Parathyroid adenoma (tissue), 2 donors: ENCODE data around the gene DSP.

Experiments used
- H2AFZ ChIP-seq: fragments of 300-600 bp; sonication (generic); one replicate; pipeline ENCODE4 v1.7.0; 2017; ENCODE audit warnings: antibody characterized with exemption, mild to moderate bottlenecking
- H3K27ac ChIP-seq: fragments of 300-600 bp; sonication (generic); one replicate; pipeline ENCODE4 v1.7.0; 2017
- H3K27me3 ChIP-seq: fragments of 300-600 bp; sonication (generic); one replicate; pipeline ENCODE4 v1.7.0; 2017; ENCODE audit warnings: low read length; ENCODE audit not compliant: control insufficient read depth, insufficient read depth
- H3K36me3 ChIP-seq: fragments of 300-600 bp; sonication (generic); one replicate; pipeline ENCODE4 v1.7.0; 2017; ENCODE audit warnings: low read length; ENCODE audit not compliant: control insufficient read depth, insufficient read depth
- H3K4me1 ChIP-seq: fragments of 300-600 bp; sonication (generic); one replicate; pipeline ENCODE4 v1.7.0; 2017; ENCODE audit warnings: control low read depth
- H3K4me2 ChIP-seq: fragments of 300-600 bp; sonication (generic); one replicate; pipeline ENCODE4 v1.7.0; 2017; ENCODE audit warnings: low read length
- H3K4me3 ChIP-seq: fragments of 300-600 bp; sonication (generic); one replicate; pipeline ENCODE4 v1.7.0; 2017; ENCODE audit warnings: low read depth, low read length
- H3K79me2 ChIP-seq: fragments of 300-600 bp; sonication (generic); one replicate; pipeline ENCODE4 v1.7.0; 2017; ENCODE audit warnings: control low read depth
- H3K9ac ChIP-seq: fragments of 300-600 bp; sonication (generic); one replicate; pipeline ENCODE4 v1.7.0; 2017; ENCODE audit warnings: mild to moderate bottlenecking
- H3K9me3 ChIP-seq: fragments of 300-600 bp; sonication (generic); one replicate; pipeline ENCODE4 v1.7.0; 2017; ENCODE audit warnings: low read length; ENCODE audit not compliant: control insufficient read depth
- TF ChIP-seq, protein P1 (sequence below): fragments of 300-600 bp; sonication (generic); IDR thresholded peaks from one replicate; pipeline ENCODE4 v1.7.0; 2017; ENCODE audit warnings: antibody characterized with exemption, mild to moderate bottlenecking
- donor health status: primary hyperparathyroidism.

Gene DSP

GRCh38 chr6:7628909-7629308 is 87.4 kb downstream of the DSP start:
- H3K4me1 ChIP-seq = no peaks in the 10 kb centered on the region
- no peak overlapping the region for H3K27ac ChIP-seq
- H3K4me2 ChIP-seq = no peak overlapping the region
- no peaks in the 10 kb centered on the region for H3K79me2 ChIP-seq
- no peak overlapping the region for H3K9ac ChIP-seq
- H2AFZ ChIP-seq = no peak overlapping the region
- H3K4me3 ChIP-seq = no peak overlapping the region
- H3K36me3 ChIP-seq = no peaks in the 10 kb centered on the region
- H3K27me3 ChIP-seq = no peaks in the 10 kb centered on the region
- H3K9me3 ChIP-seq = no peaks in the 10 kb centered on the region
- TF ChIP-seq, protein P1, sequence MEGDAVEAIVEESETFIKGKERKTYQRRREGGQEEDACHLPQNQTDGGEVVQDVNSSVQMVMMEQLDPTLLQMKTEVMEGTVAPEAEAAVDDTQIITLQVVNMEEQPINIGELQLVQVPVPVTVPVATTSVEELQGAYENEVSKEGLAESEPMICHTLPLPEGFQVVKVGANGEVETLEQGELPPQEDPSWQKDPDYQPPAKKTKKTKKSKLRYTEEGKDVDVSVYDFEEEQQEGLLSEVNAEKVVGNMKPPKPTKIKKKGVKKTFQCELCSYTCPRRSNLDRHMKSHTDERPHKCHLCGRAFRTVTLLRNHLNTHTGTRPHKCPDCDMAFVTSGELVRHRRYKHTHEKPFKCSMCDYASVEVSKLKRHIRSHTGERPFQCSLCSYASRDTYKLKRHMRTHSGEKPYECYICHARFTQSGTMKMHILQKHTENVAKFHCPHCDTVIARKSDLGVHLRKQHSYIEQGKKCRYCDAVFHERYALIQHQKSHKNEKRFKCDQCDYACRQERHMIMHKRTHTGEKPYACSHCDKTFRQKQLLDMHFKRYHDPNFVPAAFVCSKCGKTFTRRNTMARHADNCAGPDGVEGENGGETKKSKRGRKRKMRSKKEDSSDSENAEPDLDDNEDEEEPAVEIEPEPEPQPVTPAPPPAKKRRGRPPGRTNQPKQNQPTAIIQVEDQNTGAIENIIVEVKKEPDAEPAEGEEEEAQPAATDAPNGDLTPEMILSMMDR = no peak

- H3K9me3 ChIP-seq = no peaks in the 10 kb centered on the region
- no peaks in the 10 kb centered on the region for H3K27me3 ChIP-seq
- H2AFZ ChIP-seq = no peak overlapping the region
- TF ChIP-seq, protein P1 = no peak
- H3K27ac ChIP-seq = no peak overlapping the region
- H3K36me3 ChIP-seq = no peaks in the 10 kb centered on the region
- H3K4me1 ChIP-seq = no peaks in the 10 kb centered on the region
- no peaks in the 10 kb centered on the region for H3K79me2 ChIP-seq
- H3K4me3 ChIP-seq = no peak overlapping the region
- H3K9ac ChIP-seq = no peak overlapping the region
- H3K4me2 ChIP-seq = no peak overlapping the region
Measured at GRCh38 chr6:7629321-7629720, 87.8 kb downstream of the DSP start.

DNA sequence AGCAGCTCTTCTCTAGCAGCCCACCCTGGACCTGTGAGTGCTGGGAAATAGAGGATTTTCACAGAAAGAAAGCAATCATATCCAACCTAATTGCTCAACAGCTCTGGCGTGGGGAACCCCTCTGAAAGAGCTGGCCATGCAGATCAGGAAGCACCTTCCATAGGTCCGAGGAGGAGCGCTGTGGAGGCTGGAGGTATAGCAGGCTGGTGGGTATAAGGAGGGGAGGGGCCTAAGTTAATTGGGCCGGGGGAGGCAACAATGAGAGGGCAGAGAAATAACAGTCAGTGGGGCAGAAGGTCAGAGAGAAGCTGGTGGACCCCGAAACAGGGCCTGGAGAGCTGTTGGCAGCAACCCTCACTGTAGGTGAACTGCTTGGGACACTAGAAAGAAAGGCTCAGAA is 89.3 kb downstream of the DSP start:
- Histone ChIP-seq H3K36me3 (no peaks in the 10 kb centered on the region), H3K4me3 (no peak overlapping the region), H3K9ac (no peak overlapping the region), H2AFZ (no peak overlapping the region), H3K27me3 (no peaks in the 10 kb centered on the region), H3K4me1 (no peaks in the 10 kb centered on the region), H3K4me2 (no peak overlapping the region), H3K9me3 (no peaks in the 10 kb centered on the region), H3K79me2 (no peaks in the 10 kb centered on the region), H3K27ac (no peak overlapping the region)
- TF ChIP-seq, protein P1 = no peak

DNA sequence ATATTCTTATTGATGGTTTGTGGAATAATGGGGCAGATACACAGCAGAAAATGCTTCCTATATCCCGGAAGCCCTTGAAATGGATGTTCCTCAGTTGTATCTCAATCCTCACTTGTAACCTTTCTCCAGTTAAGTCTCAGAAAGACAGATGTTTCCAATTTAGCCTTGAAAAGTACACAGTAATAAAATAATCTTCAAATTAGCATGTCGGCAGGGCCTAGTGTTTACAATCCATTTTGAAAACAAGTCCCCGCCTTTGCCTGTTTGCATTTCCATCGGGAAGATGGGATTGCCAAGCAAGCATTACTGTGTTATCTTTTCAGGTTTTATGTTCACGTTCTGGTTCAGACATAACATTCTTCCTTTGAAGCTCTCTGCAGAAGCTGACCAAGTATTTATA is 90.0 kb downstream of the DSP start:
- Histone ChIP-seq H3K4me1 (no peaks in the 10 kb centered on the region), H3K9me3 (no peaks in the 10 kb centered on the region), H3K4me2 (no peak overlapping the region), H3K36me3 (no peaks in the 10 kb centered on the region), H3K27me3 (no peaks in the 10 kb centered on the region), H3K79me2 (no peaks in the 10 kb centered on the region), H2AFZ (no peak overlapping the region), H3K4me3 (no peak overlapping the region), H3K9ac (no peak overlapping the region), H3K27ac (no peak overlapping the region)
- TF ChIP-seq, protein P1 = no peak

- H3K9ac ChIP-seq = no peak overlapping the region
- H3K27ac ChIP-seq = no peak overlapping the region
- H3K4me3 ChIP-seq = no peak overlapping the region
- no peak overlapping the region for H2AFZ ChIP-seq
- no peaks in the 10 kb centered on the region for H3K4me1 ChIP-seq
- H3K36me3 ChIP-seq = no peaks in the 10 kb centered on the region
- TF ChIP-seq, protein P1 = no peak
- no peaks in the 10 kb centered on the region for H3K9me3 ChIP-seq
- no peaks in the 10 kb centered on the region for H3K27me3 ChIP-seq
- no peaks in the 10 kb centered on the region for H3K79me2 ChIP-seq
- H3K4me2 ChIP-seq = no peak overlapping the region
Measured at GRCh38 chr6:7632501-7633290, 91.2 kb downstream of the DSP start.
